Measurements from ENCODE around the gene FNDC3A. TPM values are rescaled to one million over a fixed set of nuclear protein-coding genes. Genes with fewer than 3 reads are reported as not detected.

Gene FNDC3A
- total and polyA plus RNA-seq, 4 donors: 17.6 to 87.6 (median 34.5) TPM

- H3K27ac ChIP-seq (ENCODE audit: low read depth in 1 of 2, low read length in 1 of 2): no peak overlapping the region
- H3K4me3 ChIP-seq: no peak overlapping the region
- ATAC-seq (ENCODE audit: insufficient read depth, low FRiP score): no peak
- no peak for DNase-seq
- TF ChIP-seq CTCF (IDR thresholded peaks at IDR 0.05; ENCODE audit: control extremely low read depth, extremely low read depth): no peak
- WGBS, 2 donors: 94 to 95% methylated on average over 2 of the region's 2 CpGs
- H3K9me3 ChIP-seq (ENCODE audit: control insufficient read depth in 4 of 4, insufficient read depth in 3 of 4, low read length in 3 of 4): no peaks in the 10 kb centered on the region
- peaks cover 0 to 2% (median 0%) of the 10 kb centered on the region in 5 donors for H3K4me1 ChIP-seq (ENCODE audit: control insufficient read depth in 5 of 5, insufficient read depth in 5 of 5, low read length in 5 of 5)
- peaks cover 17 to 41% (median 33%) of the 10 kb centered on the region in 4 donors for H3K36me3 ChIP-seq (ENCODE audit: control insufficient read depth in 4 of 4, insufficient read depth in 4 of 4, low read length in 4 of 4)
- no peaks in the 10 kb centered on the region for H3K27me3 ChIP-seq (ENCODE audit: control insufficient read depth in 3 of 3, insufficient read depth in 3 of 3, low read length in 2 of 3)
- H3K9ac ChIP-seq (ENCODE audit: insufficient read depth in 1 of 2, low read length in 2 of 2): no peak overlapping the region
Observed at GRCh38 chr13:49256841-49257240, 281.1 kb downstream of the FNDC3A start.

GRCh38 chr13:49258089-49258796, 282.5 kb downstream of the FNDC3A start:
- Histone ChIP-seq H3K36me3 (ENCODE audit: control insufficient read depth in 4 of 4, insufficient read depth in 4 of 4, low read length in 4 of 4) (peaks cover 15 to 39% (median 33%) of the 10 kb centered on the region in 4 donors), H3K27me3 (ENCODE audit: control insufficient read depth in 3 of 3, insufficient read depth in 3 of 3, low read length in 2 of 3) (no peaks in the 10 kb centered on the region), H3K27ac (ENCODE audit: low read depth in 1 of 2, low read length in 1 of 2) (peak overlapping the region in 1 of 2 donors; percentile 60), H3K9me3 (ENCODE audit: control insufficient read depth in 4 of 4, insufficient read depth in 3 of 4, low read length in 3 of 4) (no peaks in the 10 kb centered on the region), H3K4me3 (no peak overlapping the region), H3K9ac (ENCODE audit: insufficient read depth in 1 of 2, low read length in 2 of 2) (no peak overlapping the region), H3K4me1 (ENCODE audit: control insufficient read depth in 5 of 5, insufficient read depth in 5 of 5, low read length in 5 of 5) (no peaks in the 10 kb centered on the region)
- no peak for TF ChIP-seq CTCF (IDR thresholded peaks at IDR 0.05; ENCODE audit: control extremely low read depth, extremely low read depth)
- no peak for ATAC-seq (ENCODE audit: insufficient read depth, low FRiP score)
- WGBS, 2 donors: 20 to 36% methylated on average over 3 of the region's 3 CpGs
- no peak for DNase-seq

Small RNA genes within 50 kb of the gene (small RNA-seq; reads per million reads assigned to genes)
- gene COX7CP1 (ENCODE audit: low replicate concordance): not detected
- not detected for gene RNU6-60P (ENCODE audit: low replicate concordance)
- not detected for gene RNY3P2 (ENCODE audit: low replicate concordance)

Other genes with a start within 250 kb of the FNDC3A start
- gene MLNR, start 244.4 kb downstream of the FNDC3A start, total RNA-seq: not detected
- under 1 TPM in 1 of 2 donors, not detected in 1; 0.02 TPM for gene MLNR, start 244.4 kb downstream of the FNDC3A start, polyA plus RNA-seq

All from lung (tissue), 13 donors.